Sigmoid colon (tissue), 4 donors: ENCODE measurements around the gene PIKFYVE.

ENCODE experiments used
- EP300 ChIP-seq, 4 donors: sonication (generic); formaldehyde crosslinking; IDR thresholded peaks; one replicate each; pipeline ENCODE4 v1.6.1; 2017; ENCODE audit warnings: antibody characterized with exemption in 4 of 4
- POLR2A ChIP-seq, 2 donors: fragments of 450-650 bp; IDR thresholded peaks; one replicate each; pipeline ENCODE4 v1.6.1; 2016; ENCODE audit warnings: antibody characterized with exemption in 2 of 2, mild to moderate bottlenecking in 2 of 2, moderate library complexity in 2 of 2
- TF ChIP-seq, protein P1 (sequence below), 4 experiments: fragments of 450-650 bp in 3 of 4; fragments of 200-600 bp in 1 of 4; IDR thresholded peaks; one replicate each; pipeline ENCODE4 v1.5.1; 2016 to 2019; ENCODE audit warnings: antibody characterized with exemption in 4 of 4, mild to moderate bottlenecking in 3 of 4, moderate library complexity in 2 of 4

DNA sequence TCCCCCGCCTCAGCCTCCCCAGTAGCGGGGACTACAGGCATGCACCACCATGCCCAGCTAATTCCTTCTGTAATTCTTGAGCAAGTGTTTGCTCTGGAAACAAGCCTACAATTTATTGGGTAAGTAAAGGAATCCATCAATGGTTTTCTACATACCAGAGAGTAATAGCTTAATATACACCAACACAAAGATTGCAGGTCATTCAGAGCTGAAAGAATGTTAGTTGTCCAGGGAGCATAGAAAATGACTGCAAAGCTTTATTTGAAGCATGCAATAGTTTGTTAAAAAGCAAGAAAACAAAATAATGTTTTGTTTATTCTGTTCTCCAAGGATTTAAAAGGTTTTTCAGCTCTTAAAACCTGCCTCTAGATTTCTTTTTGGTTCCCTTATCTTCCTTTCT is 16.8 kb upstream of the PIKFYVE start:
- TF ChIP-seq, protein P1, sequence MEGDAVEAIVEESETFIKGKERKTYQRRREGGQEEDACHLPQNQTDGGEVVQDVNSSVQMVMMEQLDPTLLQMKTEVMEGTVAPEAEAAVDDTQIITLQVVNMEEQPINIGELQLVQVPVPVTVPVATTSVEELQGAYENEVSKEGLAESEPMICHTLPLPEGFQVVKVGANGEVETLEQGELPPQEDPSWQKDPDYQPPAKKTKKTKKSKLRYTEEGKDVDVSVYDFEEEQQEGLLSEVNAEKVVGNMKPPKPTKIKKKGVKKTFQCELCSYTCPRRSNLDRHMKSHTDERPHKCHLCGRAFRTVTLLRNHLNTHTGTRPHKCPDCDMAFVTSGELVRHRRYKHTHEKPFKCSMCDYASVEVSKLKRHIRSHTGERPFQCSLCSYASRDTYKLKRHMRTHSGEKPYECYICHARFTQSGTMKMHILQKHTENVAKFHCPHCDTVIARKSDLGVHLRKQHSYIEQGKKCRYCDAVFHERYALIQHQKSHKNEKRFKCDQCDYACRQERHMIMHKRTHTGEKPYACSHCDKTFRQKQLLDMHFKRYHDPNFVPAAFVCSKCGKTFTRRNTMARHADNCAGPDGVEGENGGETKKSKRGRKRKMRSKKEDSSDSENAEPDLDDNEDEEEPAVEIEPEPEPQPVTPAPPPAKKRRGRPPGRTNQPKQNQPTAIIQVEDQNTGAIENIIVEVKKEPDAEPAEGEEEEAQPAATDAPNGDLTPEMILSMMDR (IDR thresholded peaks at IDR 0.05) = no peak
- TF ChIP-seq POLR2A (IDR thresholded peaks at IDR 0.05) = no peak
- TF ChIP-seq EP300 (IDR thresholded peaks at IDR 0.05) = no peak
